Measurements from ENCODE around the gene AKAP9.
"Not testable (repeated sequence)": the region's sequence is repeated elsewhere in the genome, so short reads cannot be mapped to it uniquely, and the experiment has no call there.

Gene AKAP9

GRCh38 chr7:92013611-92014010, 72.9 kb downstream of the AKAP9 start:
- DNase-seq = no peak

- DNase-seq = peak; percentile 23
Measured at GRCh38 chr7:92020636-92021035, 80.0 kb downstream of the AKAP9 start.

- peak; percentile 90 for DNase-seq
Measured at GRCh38 chr7:92025260-92025659, 84.6 kb downstream of the AKAP9 start.

GRCh38 chr7:92026635-92027034, 86.0 kb downstream of the AKAP9 start:
- not testable (repeated sequence) for DNase-seq

GRCh38 chr7:92027128-92027527, 86.5 kb downstream of the AKAP9 start:
- not testable (repeated sequence) for DNase-seq

- no peak for DNase-seq
Measured at GRCh38 chr7:92028226-92028625, 87.6 kb downstream of the AKAP9 start.

GRCh38 chr7:92028686-92029085, 88.0 kb downstream of the AKAP9 start:
- no peak for DNase-seq

- no peak for DNase-seq
Measured at GRCh38 chr7:92034116-92034515, 93.5 kb downstream of the AKAP9 start.

- no peak for DNase-seq
Measured at GRCh38 chr7:92035576-92035975, 94.9 kb downstream of the AKAP9 start.

GRCh38 chr7:92039900-92040299, 99.2 kb downstream of the AKAP9 start:
- no peak for DNase-seq

GRCh38 chr7:92042056-92042737, 101.5 kb downstream of the AKAP9 start:
- no peak for DNase-seq

- no peak for DNase-seq
Measured at GRCh38 chr7:92043098-92043497, 102.4 kb downstream of the AKAP9 start.

- DNase-seq = no peak
Measured at GRCh38 chr7:92043637-92044036, 103.0 kb downstream of the AKAP9 start.

- no peak for DNase-seq
Measured at GRCh38 chr7:92044148-92044547, 103.5 kb downstream of the AKAP9 start.

GRCh38 chr7:92044940-92045339, 104.3 kb downstream of the AKAP9 start:
- no peak for DNase-seq

- DNase-seq = no peak
Measured at GRCh38 chr7:92051655-92052054, 111.0 kb downstream of the AKAP9 start.

GRCh38 chr7:92052159-92052558, 111.5 kb downstream of the AKAP9 start:
- no peak for DNase-seq

- no peak for DNase-seq
Measured at GRCh38 chr7:92052684-92053083, 112.0 kb downstream of the AKAP9 start.

- no peak for DNase-seq
Measured at GRCh38 chr7:92053312-92053711, 112.7 kb downstream of the AKAP9 start.

- DNase-seq = no peak
Measured at GRCh38 chr7:92056286-92056685, 115.6 kb downstream of the AKAP9 start.

GRCh38 chr7:92057375-92057774, 116.7 kb downstream of the AKAP9 start:
- DNase-seq = no peak

- DNase-seq = no peak
Measured at GRCh38 chr7:92058040-92058439, 117.4 kb downstream of the AKAP9 start.

GRCh38 chr7:92058899-92059298, 118.2 kb downstream of the AKAP9 start:
- no peak for DNase-seq

- no peak for DNase-seq
Measured at GRCh38 chr7:92061154-92061553, 120.5 kb downstream of the AKAP9 start.

GRCh38 chr7:92064438-92065029, 123.9 kb downstream of the AKAP9 start:
- DNase-seq = no peak
